CD4-positive, alpha-beta T cell treated with Interferon alpha-2 for 1 hour (primary cell): ENCODE measurements around the gene DOCK2.
A peak's percentile ranks its signal among the peaks of the same experiment; 100 is the strongest.
"Not testable (repeated sequence)": the region's sequence is repeated elsewhere in the genome, so short reads cannot be mapped to it uniquely, and the experiment has no call there.

Experiments used
- DNase-seq, 2 donors: peaks; one replicate each; pipeline ENCODE4 v3.0.0-alpha.2; 2020 to 2022

Gene DOCK2

DNA sequence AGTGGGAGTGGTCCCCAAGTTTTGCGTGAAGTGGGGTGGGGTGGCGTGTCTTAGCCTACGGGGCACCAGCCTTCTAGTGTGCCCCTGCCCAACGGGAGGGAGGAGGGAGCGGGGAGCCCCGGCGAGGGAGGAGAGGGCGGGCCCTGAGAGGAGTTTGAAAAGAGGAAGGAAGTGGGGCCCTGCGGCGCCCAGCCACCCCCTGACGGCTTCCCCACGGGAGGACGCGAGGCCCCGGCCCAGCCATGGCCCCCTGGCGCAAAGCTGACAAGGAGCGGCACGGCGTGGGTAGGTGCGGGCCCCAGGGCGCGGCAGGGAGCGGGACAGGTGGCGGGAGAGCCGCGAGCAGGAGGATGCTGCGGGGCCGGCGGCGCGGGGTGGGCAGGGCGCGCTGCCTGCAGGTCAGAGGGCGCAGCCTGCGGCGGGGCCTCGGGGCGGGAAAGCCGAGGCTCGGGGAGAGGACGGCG lies at the start of gene DOCK2:
Gene DOCK2 (plus strand): TSS at position 191 of the 464 bp plus-strand sequence. CDS start 52 bp downstream, at position 243.
- peak; percentile 68 to 69 for DNase-seq

DNA sequence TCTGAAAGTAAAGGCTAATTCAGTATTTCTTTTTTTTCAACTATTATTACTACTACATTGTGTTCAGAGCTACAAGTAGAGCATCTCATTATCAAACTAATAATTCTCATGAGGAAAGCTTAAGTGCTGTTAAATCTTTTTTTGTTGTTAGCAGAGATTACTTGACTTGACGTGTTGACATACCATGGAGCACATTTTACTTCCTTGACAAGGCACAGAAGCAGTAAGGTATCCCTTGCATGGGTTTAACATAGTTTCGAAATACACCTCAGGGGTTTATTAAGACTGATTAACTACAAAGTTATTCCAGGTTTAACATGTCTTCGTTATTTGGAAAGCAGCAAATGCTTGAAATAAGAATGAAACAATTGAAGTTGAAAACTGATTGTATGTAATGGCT lies 46.5 kb upstream of the DOCK2 start:
- no peak for DNase-seq

DNA sequence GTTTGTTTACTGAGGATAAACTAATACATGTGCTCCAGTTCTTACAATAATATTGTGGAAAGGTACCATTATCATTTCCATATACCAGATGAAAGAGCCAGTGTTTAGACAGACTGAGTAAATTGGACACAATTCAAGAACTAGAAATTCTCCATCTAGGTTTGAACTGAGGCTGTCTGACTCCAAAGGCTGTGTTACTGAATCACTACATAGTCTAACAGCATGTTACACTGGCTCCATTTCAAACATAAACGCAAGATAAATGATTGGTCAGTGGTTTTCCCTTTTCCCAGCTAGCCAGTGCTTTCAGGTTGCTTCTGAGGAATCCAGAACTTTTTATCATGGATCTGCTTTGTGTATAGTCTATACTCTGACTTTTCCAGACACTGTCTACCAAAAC lies 45.4 kb upstream of the DOCK2 start:
- DNase-seq, result no peak

DNA sequence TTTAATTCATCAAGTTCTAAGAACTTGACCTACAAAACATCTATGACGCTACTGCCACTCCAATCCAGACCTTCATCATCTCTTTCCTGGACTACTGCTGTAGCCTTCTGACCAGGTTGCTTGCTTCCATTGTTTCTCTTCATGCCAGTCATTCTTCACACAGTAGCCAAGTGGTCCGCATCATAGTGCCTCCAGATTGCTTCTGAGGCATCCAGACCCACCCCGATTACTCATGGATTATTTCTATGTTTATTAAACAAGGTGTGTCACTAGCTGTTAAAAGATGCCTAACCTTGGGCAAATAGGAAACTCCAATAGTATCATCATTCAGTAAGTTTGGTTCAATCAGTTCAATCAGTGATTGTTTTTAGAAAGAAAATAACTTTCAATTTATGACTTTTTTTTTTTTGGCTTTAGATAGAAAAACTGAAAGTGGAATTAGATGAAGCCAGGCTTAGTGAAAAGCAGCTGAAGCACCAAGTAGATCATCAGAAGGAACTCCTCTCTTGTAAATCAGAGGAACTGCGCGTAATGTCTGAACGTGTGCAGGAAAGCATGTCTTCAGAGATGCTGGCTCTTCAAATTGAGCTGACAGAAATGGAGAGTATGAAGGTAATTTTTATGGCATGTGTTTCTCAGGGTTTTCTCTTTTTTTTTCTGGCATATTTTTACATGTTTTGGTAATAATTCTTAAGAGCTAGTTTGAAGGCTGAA lies 44.0 kb upstream of the DOCK2 start:
- DNase-seq, result no peak

DNA sequence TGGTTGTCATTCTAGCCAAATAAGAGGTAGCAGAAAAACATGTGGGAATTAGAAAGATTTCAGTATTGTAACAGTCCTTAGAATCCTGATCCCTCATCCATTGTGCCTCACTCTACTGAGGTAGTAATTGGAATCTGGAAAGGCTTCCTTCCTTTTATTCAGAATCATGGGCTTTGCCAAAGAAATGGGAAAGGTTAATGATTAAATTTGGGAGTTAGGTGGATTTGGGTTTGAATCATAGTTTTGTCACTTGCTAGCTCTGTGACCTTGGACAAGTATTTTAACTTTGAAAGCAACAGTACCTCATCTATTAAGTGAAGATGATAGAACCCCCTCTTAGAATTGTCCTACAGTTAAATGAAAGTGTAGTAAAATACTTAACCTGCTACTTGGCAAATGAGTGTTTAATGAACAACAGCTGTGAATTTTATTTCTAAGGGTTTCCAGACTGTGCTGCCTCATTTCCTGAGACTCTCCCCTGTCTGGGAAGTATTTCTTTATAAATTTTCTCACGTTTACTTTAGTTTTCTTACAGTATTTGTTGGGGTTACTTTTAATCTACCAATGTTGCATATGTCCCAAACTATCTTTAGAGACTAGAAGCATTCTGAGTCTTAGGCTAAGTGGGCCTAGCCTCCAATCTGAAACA lies 41.8 kb upstream of the DOCK2 start:
- DNase-seq, result no peak

DNA sequence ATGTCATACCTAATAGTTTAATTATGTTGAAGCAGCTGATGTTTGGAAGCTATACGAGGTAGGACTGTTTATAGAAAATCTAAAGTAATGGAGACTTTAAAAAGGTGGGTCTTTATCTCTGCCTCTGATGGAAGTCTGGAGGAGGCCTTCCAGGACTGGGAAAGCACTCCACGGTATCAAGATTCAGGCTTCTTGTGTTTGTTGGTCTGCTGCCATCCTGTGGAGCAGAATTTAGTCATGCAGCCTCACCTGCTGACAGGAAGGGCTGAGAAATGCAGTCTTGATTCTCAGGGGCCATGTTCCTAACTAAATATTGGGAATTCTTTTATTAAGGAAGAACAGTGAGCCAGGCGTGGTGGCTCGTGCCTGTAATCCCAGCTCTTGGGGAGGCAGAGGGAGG lies 37.6 kb upstream of the DOCK2 start:
- no peak for DNase-seq

DNA sequence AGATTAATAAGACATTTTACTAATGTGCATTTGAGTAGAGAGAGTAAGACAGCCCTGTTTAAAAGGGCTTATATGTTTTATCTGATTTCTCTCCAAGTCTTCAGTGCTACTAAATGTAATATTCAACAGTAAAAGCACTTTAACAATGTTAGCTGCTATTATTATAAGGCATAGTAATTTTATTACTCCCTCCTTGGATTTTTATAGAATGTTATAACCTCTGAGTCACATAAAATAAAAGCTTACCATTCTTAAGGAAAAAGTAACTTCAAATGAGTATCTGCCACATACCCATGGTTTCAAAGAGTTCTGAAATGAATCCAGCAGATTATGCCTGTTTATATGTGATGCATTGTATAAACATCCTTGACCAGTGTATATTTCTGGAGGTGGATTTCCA lies 34.5 kb upstream of the DOCK2 start:
- DNase-seq, result no peak

DNA sequence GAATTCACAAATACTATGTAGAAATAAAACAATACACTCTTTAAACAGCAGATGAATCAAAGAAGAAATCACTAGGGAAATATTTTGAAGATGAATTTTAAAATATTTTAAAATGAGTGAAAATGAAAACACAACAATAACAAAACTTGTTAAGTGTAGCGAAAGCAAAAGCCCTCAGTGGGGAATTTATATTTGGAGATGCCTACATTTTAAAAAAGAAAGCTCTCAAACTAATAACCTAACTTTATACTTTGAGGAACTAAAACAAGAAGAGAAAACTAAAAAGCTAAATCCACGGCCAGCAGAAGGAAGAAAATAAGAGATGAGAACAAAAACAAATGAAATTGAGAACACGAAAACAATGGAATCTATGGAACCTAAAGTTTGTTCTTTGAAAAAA lies 30.8 kb upstream of the DOCK2 start:
- no peak for DNase-seq

DNA sequence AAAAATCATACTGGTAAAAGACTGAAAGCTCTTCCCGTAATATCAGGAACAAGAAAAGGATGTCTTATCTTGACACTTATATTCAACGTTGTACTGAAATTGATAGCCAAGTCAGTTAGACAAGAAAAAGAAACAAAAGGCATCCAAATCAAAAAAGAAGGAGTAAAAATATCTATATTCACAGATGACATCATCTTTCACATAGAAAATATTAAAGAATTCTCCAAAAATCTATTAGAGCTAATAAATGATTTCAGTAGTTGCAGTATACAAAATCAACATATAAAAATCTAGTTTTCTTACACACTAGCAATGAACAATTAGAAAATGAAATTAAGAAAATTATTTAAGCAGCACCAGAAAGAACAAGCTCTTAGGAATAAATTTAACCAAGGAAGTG lies 29.2 kb upstream of the DOCK2 start:
- no peak for DNase-seq

DNA sequence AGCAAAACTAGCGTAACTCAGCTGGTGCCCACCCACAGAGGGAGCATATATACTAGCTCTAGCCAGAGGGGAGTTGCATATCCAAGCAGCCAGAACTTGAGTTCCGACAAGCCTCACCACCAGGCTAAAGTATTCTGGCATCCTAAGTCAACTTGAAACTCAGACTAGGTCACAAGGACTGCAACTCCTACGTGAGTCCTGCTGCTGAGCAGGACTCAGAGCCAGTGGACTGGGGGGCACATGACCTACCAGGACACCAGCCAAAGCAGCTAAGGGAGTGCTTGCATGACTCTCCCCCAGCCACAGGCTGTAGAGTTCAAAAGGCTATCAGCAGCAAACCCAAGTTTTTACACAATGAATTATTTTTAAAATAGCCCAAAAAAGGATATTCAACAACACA lies 27.4 kb upstream of the DOCK2 start:
- DNase-seq, result no peak

DNA sequence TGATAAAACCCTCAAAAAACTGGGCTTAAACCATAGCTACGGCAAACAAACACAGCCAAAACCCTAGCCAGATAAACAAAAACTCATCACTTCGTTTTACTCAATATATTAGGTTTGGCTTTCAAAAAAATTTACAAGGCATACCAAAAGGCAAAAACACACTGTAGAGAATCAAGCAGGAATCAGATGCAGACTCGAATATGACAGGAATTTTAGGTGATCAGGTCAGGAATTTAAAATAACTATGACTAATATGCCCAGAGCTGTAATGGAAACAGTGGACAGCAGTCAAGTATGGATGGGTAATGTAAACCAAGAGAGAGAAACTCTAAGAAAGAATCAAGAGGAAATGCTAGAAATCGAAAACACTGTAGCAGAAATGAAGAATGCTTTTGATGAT lies 26.5 kb upstream of the DOCK2 start:
- DNase-seq, result no peak

DNA sequence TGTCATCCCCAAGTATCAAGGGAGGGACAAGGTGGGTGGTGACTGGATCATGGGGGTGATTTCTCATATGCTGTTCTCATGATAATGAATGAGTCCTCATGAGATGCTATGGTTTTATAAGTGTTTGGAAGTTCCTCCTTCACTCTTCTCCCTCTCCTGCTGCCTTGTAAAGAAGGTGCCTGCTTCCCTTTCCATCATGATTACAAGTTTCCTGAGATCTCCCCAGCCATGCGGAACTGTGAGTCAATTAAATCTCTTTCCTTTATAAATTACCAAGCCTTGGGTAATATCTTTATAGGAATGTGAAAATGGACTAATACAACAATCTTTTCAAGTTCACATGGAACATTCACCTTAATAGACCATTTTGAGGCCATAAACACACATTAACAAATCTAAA lies 21.5 kb upstream of the DOCK2 start:
- no peak for DNase-seq

DNA sequence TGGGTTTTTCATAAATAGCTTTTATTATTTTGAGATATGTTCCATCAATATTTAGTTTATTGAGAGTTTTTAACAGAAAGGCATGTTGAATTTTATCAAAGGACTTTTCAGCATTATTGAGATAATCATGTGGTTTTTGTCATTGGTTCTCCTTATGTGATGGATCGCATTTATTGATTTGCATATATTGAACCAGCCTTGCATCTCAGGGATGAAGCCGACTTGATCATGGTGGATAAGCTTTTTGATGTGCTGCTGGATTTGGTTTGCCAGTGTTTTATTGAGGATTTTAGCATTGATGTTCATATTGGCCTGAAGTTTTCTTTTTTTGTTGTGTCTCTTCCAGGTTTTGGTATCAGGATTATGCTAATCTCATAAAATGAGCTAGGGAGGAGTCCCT lies 12.8 kb upstream of the DOCK2 start:
- not testable (repeated sequence) for DNase-seq

DNA sequence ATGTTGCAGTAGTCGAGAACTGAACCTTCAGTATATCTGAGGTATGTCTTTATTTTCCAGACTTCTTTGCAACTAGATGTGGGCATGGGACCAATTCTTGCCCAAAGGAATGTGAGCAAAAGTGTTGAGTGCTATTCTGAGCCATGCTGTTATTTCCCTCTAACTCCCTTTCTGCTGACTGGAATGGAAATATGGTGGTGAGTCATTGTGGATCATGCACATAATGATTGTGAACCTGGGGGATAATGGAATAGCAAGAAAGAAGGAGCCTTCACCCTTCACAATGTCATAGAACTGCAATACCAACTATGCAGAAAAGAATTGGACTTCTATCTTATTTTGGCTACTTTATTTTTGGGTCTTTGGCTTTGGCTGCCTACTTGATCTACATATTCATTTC lies 10.3 kb upstream of the DOCK2 start:
- DNase-seq, result no peak

DNA sequence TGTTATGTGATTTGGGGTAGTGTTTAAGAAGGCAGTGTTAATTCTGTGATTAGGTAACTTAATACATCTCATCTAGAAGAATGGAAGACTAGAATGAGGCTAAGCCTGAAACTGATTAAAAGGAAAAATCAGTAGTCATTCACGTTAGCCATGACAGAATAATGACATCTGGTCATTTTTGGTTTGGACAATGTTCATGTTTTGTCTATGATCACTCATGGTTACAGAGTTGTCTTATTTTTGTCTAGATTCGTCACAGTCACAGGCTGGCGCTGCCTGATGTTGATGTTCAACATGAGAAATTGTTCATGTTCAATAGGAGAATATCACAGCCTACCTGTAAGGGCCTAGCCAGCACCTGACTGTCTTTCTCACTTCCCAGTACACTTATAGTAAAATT lies 9.5 kb upstream of the DOCK2 start:
- no peak for DNase-seq

DNA sequence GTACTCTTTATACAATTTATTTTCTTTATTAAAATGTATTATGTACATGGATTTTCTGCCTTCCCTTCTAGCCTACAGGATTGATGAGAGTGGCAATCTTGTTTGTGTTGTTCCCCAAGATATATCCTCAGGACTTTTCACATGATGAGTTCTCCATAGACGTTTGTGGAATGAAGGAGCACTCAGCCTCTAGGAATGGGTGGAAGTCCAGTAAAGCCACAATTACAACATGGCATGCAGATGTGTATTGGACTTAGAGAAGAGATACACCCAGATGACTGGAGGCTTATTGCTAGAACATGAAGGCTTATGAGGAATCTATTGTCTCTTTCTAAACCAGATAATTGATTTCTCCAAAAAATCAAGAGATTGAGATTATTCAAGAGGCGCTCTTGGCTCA lies 8.2 kb upstream of the DOCK2 start:
- DNase-seq, result no peak

DNA sequence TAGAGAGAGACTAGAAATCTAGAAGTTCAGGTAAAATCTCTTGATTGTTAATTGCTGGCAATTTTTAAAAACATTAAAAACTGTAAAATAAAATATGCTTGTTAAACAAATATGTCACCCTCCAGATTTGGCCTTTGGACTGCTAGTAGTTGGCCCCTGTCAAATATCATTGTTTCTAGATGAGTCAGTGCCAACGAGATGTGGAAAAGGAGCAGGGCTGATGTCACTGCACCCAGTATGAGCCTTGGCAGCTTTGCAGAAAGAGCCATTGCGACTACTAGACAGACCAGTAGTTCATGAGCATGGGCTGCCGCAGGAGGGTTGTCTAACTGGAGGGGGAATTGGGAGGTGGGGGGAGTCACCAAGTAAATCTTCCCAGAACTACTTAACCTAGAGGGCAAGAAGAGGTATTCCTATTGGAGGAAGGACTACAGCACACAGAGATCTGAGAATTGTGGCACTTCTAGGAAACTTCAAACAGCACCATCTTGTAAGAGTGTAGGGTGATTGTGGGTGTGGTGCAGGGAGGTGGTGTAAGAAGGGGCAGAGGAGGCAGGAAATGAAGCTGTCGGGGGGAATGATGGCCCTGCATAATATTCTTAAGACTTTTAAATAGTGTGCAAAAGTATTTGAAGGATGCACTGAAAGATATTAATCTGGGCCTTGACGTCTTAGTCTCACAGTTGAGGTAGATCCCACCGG lies 7.1 kb upstream of the DOCK2 start:
- no peak for DNase-seq

DNA sequence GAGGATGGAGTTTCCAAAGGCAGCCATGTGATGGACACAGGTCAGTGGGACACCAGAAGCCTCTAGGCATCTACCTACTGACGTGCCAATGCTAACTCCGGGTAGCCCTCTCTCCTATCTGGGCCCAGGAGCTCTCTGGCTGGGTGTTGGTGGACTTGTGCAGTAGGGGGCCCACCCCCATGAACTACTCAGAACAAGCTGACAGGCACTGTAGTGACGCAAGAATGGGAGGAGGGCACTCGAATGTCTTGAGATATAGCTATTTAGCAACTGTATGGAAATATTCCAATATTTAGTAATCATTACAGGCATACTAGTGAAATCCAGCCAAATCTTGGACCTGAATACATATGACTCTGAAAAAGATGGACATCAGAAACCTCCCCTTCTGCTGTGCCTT lies 5.7 kb upstream of the DOCK2 start:
- DNase-seq, result no peak

DNA sequence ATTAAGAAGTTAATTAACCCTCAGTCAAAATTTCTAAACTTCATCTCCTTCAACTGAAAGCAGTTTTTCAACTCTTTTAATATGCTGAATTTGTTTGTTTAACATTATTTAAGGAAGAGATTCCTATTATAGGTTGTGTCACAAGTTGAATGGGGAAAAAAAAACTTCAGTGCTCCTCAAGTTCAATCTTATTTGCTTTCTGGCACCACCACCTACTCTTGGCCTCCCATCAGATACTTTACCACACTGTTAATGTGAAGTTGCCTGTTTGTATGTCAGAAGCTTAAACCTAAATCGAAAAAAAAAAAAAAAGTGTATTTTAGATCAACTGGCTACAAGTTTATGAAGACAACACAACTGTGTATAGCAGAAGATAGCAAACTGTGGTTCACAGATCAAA lies 4.1 kb upstream of the DOCK2 start:
- no peak for DNase-seq

DNA sequence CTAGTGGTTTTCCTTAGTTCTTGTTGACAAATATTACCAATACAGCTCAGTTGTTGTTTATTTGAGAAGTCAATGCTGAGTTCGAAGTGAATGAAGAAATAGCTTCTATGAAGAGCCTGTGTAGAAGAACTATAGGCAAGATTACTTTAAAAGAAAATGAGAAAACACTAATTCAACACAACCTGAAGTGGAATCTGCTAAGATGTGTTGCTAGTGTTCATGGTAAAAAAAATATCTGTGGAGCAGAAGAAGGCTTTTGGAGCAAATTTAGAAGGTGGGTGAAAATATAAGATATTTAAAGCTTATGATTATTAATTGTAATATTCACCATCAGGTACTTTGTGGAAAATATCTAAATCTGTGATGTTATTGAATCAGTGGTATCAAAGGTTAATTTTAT lies 2.5 kb upstream of the DOCK2 start:
- no peak for DNase-seq

DNA sequence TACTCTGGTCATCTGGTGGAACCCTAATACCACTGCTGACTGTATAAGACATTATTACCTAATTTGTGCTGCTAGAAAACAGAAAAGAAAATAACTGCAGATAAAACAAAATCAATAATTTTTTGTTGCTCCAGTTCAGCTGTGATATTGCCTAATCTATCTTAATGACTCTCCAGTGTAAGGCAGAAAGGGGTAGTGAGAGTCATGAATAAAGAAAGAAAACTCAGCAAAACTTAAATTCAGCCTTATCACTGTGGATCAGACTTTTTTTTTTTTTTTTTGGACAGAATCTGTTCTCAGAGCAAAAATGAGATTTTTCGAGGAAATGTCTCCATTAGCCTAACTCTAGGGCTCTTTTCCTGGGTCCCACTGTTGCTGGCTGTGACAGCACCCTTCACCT lies 1.1 kb upstream of the DOCK2 start:
- no peak for DNase-seq

DNA sequence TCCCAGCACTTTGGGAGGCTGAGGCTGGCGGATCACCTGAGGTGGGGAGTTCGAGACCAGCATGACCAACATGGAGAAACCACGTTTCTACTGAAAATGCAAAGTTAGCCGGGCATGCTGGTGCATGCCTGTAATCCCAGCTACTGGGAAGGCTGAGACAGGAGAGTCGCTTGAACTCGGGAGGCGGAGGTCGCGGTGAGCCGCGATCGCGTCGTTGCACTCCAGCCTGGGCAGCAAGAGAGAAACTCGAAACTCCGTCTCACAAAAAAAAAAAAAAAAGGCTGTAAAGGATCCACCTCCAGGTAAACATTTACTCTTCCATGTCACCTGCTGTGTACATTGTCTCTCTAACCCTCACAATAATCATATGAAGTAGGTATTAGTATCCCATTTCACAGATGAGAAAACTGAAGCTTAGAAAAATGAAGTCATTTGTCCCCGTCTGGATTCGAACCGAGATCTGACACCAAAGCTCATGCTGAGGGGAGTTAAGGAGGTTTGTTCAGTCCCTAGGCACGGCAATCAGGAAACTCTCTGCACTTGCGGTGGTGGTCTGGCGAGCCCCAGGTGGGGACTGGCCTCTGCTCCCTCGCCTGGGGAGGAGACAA lies 494 bp upstream of the DOCK2 start:
- no peak for DNase-seq

DNA sequence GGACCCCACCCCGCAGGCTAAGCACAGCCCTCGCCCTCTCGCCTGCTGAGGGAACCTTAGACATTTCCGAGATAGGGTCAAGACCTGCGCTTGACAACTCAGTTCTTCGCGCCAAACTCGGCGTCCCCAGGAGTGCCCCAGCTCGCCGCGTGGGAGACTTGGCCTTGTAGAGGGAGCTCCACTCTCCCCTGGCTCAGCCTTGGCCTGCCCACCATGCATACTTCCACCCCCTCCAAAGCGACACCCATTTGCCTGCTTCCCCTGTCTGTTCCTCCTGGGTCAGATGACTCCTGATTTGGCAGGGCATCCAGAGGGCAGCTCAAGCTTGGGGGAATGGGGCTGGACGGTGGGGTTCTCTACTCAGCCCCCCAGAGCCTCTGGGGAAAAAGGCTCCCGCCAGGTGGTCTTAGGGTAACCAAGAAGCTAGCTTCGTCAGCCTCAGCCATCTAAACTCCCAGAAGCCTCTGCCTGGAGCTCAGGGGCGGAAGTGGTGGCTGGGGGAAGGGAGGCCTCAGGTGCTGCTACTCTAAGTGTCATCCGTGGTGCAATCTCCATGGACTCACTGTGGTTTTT lies 560 bp downstream of the DOCK2 start:
- peak; percentile 61 to 75 for DNase-seq
